ENCODE measurements around the gene UNC5C. TPM values are rescaled to one million over a fixed set of nuclear protein-coding genes. Genes with fewer than 3 reads are reported as not detected.

The UNC5C gene
- total and polyA plus RNA-seq, 2 experiments from 2014 or later = 3.5 to 16.0 TPM

GRCh38 chr4:95428291-95429070, 120.3 kb downstream of the UNC5C start:
- H4K20me1 ChIP-seq (ENCODE audit: insufficient read depth, poor library complexity, severe bottlenecking) = no peaks in the 10 kb centered on the region
- no peak overlapping the region for H3K4me3 ChIP-seq
- no peaks in the 10 kb centered on the region for H3K9me3 ChIP-seq (ENCODE audit: low read depth)
- no peak for DNase-seq (ENCODE audit: low spot score)
- H2AFZ ChIP-seq = no peak overlapping the region
- H3K36me3 ChIP-seq (replicated peaks; ENCODE audit: insufficient read depth, low read depth) = no peaks in the 10 kb centered on the region
- no peaks in the 10 kb centered on the region for H3K9me2 ChIP-seq (replicated peaks; ENCODE audit: insufficient read depth)
- no peaks in the 10 kb centered on the region for H3K79me2 ChIP-seq
- no peak overlapping the region for H3K4me2 ChIP-seq
- peaks cover 5% of the 10 kb centered on the region for H3K4me1 ChIP-seq (ENCODE audit: insufficient read depth)
- no peaks in the 10 kb centered on the region for H3K27me3 ChIP-seq
- no peak overlapping the region for H3K27ac ChIP-seq
- TF ChIP-seq CTCF (IDR thresholded peaks at IDR 0.05; ENCODE audit: poor library complexity) = no peak
- no peak for TF ChIP-seq EZH2 (IDR thresholded peaks at IDR 0.05; ENCODE audit: borderline replicate concordance)
- TF ChIP-seq EZH2phosphoT487 (IDR thresholded peaks at IDR 0.05; ENCODE audit: low read depth, severe bottlenecking, unreplicated experiment) = no peak
- WGBS (ENCODE audit: low lambda C conversion rate, missing lambda C conversion rate) = 36% methylated on average over 2 of the region's 2 CpGs

GRCh38 chr4:95426455-95426854, 122.3 kb downstream of the UNC5C start:
- no peak overlapping the region for H3K4me3 ChIP-seq
- H3K9me3 ChIP-seq (ENCODE audit: low read depth) = no peaks in the 10 kb centered on the region
- H2AFZ ChIP-seq = no peak overlapping the region
- H3K36me3 ChIP-seq (replicated peaks; ENCODE audit: insufficient read depth, low read depth) = no peaks in the 10 kb centered on the region
- H3K4me2 ChIP-seq = no peak overlapping the region
- H3K4me1 ChIP-seq (ENCODE audit: insufficient read depth) = peaks cover 5% of the 10 kb centered on the region
- DNase-seq (ENCODE audit: low spot score) = no peak
- no peak overlapping the region for H3K27ac ChIP-seq
- H3K79me2 ChIP-seq = no peaks in the 10 kb centered on the region
- TF ChIP-seq EZH2phosphoT487 (IDR thresholded peaks at IDR 0.05; ENCODE audit: low read depth, severe bottlenecking, unreplicated experiment) = no peak
- no peak for TF ChIP-seq EZH2 (IDR thresholded peaks at IDR 0.05; ENCODE audit: borderline replicate concordance)
- no peak for TF ChIP-seq CTCF (IDR thresholded peaks at IDR 0.05; ENCODE audit: poor library complexity)
- no peaks in the 10 kb centered on the region for H3K27me3 ChIP-seq
- H3K9me2 ChIP-seq (replicated peaks; ENCODE audit: insufficient read depth) = no peaks in the 10 kb centered on the region
- 88% methylated on average over 4 of the region's 4 CpGs for WGBS (ENCODE audit: low lambda C conversion rate, missing lambda C conversion rate)
- no peaks in the 10 kb centered on the region for H4K20me1 ChIP-seq (ENCODE audit: insufficient read depth, poor library complexity, severe bottlenecking)

DNA sequence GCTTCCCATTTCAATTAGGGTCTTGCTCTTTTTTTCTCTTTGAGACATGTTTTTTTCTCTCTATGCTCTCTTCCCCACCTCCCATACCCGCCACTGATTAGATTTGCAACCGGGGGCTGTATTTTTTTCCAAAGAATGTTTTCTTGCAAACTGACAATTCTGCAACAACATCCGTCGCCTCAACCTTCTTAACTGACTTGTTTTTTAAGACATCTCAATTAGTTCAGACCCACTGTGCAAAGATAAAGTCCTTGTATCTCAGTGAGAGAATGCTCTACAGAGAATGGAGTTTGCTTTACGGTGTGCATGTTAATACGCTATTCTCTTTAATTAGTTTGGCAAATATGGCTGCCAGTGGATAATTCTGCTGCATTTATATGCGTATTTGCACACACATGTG, 126.3 kb downstream of the UNC5C start:
- no peaks in the 10 kb centered on the region for H3K9me3 ChIP-seq (ENCODE audit: low read depth)

More for the DNA sequence above, 126.3 kb downstream of the UNC5C start:
- Histone ChIP-seq H3K4me2 (no peak overlapping the region), H3K4me1 (ENCODE audit: insufficient read depth) (no peaks in the 10 kb centered on the region), H3K9me2 (replicated peaks; ENCODE audit: insufficient read depth) (no peaks in the 10 kb centered on the region), H3K27ac (no peak overlapping the region), H3K79me2 (no peaks in the 10 kb centered on the region), H2AFZ (no peak overlapping the region), H3K36me3 (replicated peaks; ENCODE audit: insufficient read depth, low read depth) (no peaks in the 10 kb centered on the region), H4K20me1 (ENCODE audit: insufficient read depth, poor library complexity, severe bottlenecking) (no peaks in the 10 kb centered on the region), H3K27me3 (no peaks in the 10 kb centered on the region), H3K4me3 (no peak overlapping the region)
- 86% methylated on average over 7 of the region's 7 CpGs for WGBS (ENCODE audit: low lambda C conversion rate, missing lambda C conversion rate)
- TF ChIP-seq CTCF (IDR thresholded peaks at IDR 0.05; ENCODE audit: poor library complexity) = no peak
- no peak for TF ChIP-seq EZH2 (IDR thresholded peaks at IDR 0.05; ENCODE audit: borderline replicate concordance)
- TF ChIP-seq EZH2phosphoT487 (IDR thresholded peaks at IDR 0.05; ENCODE audit: low read depth, severe bottlenecking, unreplicated experiment) = no peak
- no peak for DNase-seq (ENCODE audit: low spot score)

Data from hepatocyte (in vitro differentiated cells).